GM12892 (cell line): ENCODE data around the gene SRC.

Experiments
- POLR2A ChIP-seq: IDR thresholded peaks from 2 replicates; pipeline ENCODE4 v1.6.1; 2011; ENCODE audit warnings: low read depth, low read length, control low read depth
- POLR2AphosphoS5 ChIP-seq: IDR thresholded peaks from 2 replicates; pipeline ENCODE4 v1.6.1; 2011; ENCODE audit warnings: low read depth, low read length, control low read depth
- TAF1 ChIP-seq: IDR thresholded peaks from 2 replicates; pipeline ENCODE4 v1.6.1; 2011; ENCODE audit warnings: low read depth, mild to moderate bottlenecking, control low read depth, low read length, borderline replicate concordance

DNA sequence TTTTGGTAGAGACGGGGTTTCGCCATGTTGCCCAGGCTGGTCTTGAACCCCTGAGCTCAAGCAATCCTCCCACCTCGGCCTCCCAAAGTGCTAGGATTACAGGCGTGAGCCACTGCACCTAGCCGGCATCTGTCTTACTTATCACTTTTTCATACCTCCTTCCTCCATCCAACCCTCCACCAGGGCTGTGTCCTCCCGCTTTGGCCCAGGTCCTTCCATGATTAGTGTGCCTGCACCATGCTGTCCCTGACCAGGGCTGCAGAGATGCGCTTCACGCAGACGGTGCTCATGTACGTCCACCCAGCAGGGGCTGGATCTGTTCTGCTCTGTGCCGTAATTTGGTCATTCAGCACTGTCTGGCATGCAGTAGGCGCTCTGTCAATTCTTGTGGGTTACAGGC is 85.8 kb downstream of the SRC start:
- no peak for TF ChIP-seq POLR2A
- no peak for TF ChIP-seq TAF1
- no peak for TF ChIP-seq POLR2AphosphoS5
